Aorta (tissue), 5 donors: Measurements from ENCODE around the gene FBXL19. TPM values are rescaled to one million over a fixed set of nuclear protein-coding genes. Genes with fewer than 3 reads are reported as not detected.

Source experiments
- ATAC-seq: fragments of 200-7000 bp; cut with Tn5 transposase; one replicate; pipeline ENCODE4 v1.9.1; 2022; ENCODE audit warnings: moderate library complexity; ENCODE audit not compliant: low FRiP score
- DNase-seq, 2 donors: peaks; one replicate each; pipeline ENCODE4 v3.0.0-alpha.2; 2020
- H3K27ac ChIP-seq, 2 donors: one replicate each; pipeline ENCODE4 v1.5.1; 2013; ENCODE audit warnings: low read length in 2 of 2, mild to moderate bottlenecking in 2 of 2, moderate library complexity in 2 of 2, control low read depth in 1 of 2, inconsistent platforms in 1 of 2, low read depth in 1 of 2
- H3K27me3 ChIP-seq, 2 donors: one replicate each; pipeline ENCODE4 v1.6.1; 2013; ENCODE audit warnings: control low read depth in 1 of 2, low read length in 1 of 2, mild to moderate bottlenecking in 1 of 2, moderate library complexity in 1 of 2; ENCODE audit not compliant: insufficient read depth in 2 of 2, control insufficient read depth in 1 of 2
- H3K36me3 ChIP-seq, 2 donors: one replicate each; pipeline ENCODE4 v1.6.1; 2013; ENCODE audit warnings: control low read depth in 1 of 2, low read length in 1 of 2, mild to moderate bottlenecking in 1 of 2; ENCODE audit not compliant: insufficient read depth in 2 of 2, control insufficient read depth in 1 of 2
- H3K4me1 ChIP-seq, 2 donors: one replicate each; pipeline ENCODE4 v1.6.1; 2013; ENCODE audit warnings: low read length in 2 of 2, control low read depth in 1 of 2, mild to moderate bottlenecking in 1 of 2, moderate library complexity in 1 of 2; ENCODE audit not compliant: insufficient read depth in 2 of 2, control insufficient read depth in 1 of 2
- H3K4me3 ChIP-seq, 2 donors: one replicate each; pipeline ENCODE4 v1.5.1; 2013; ENCODE audit warnings: low read length in 2 of 2, control low read depth in 1 of 2, mild to moderate bottlenecking in 1 of 2
- H3K9me3 ChIP-seq: one replicate; pipeline ENCODE4 v1.6.1; 2013; ENCODE audit warnings: mild to moderate bottlenecking, low read length; ENCODE audit not compliant: control insufficient read depth
- WGBS, 2 donors: extraction: QIAGEN DNeasy Blood & Tissue Kit; methylation state at CpG; one replicate each; pipeline ENCODE4 v1.1.7; 2013; 5-methylcytosine and 5-hydroxymethylcytosine counted together
- intact Hi-C, 2 donors: fragments of 100-400 bp; cut with DNase I; formaldehyde crosslinking; loops; one replicate each; pipeline versions ENCODE4 v1.14.2 to v1.15.0; 2022
- polyA plus RNA-seq, 2 donors: library from polyadenylated mRNA; stranded (reverse); fragments of 200-250 nt; gene quantifications; one replicate each; pipeline ENCODE4 v1.2.3, GENCODE V29; 2013
- total RNA-seq, 2 donors: library from RNA; stranded (reverse); fragmentation: NEBNext Ultra II Directional; extraction: Animal tissue kit (Norgen Biotek cat#: 25700); gene quantifications; one replicate each; pipeline ENCODE4 v1.2.1, GENCODE V29; 2021
- donor health status: healthy with polysubstance abuse.
- donor health status: Bipolar disorder and iron deficiency.
- donor health status: DM: no; HTN: no; CAD: no.
- donor health status: DM: no; HTN: no; CAD: no.
- donor health status: DM: yes; HTN: yes; CAD: no.

FBXL19 gene
- total and polyA plus RNA-seq, 4 donors = 4.3 to 22.7 (median 13.1) TPM

- Histone ChIP-seq H3K4me3 (no peak overlapping the region), H3K27me3 (no peaks in the 10 kb centered on the region), H3K4me1 (no peaks in the 10 kb centered on the region), H3K27ac (no peak overlapping the region), H3K9me3 (no peaks in the 10 kb centered on the region), H3K36me3 (peaks cover 0 to 4% of the 10 kb centered on the region in 2 donors)
- 93% methylated on average over 14 of the region's 14 CpGs for WGBS, 2 donors
- intact Hi-C loops = loop anchor here (5.0 to 10.0 kb wide), 3 partner anchors 94 to 886 kb away; partner anchors contain the start of genes ZNF646 (in 1 of the 2) and ZNF668 (in 1 of the 2)
- DNase-seq = no peak
- ATAC-seq = no peak
Observed at GRCh38 chr16:30980959-30981358, 57.6 kb downstream of the FBXL19 start.

DNA sequence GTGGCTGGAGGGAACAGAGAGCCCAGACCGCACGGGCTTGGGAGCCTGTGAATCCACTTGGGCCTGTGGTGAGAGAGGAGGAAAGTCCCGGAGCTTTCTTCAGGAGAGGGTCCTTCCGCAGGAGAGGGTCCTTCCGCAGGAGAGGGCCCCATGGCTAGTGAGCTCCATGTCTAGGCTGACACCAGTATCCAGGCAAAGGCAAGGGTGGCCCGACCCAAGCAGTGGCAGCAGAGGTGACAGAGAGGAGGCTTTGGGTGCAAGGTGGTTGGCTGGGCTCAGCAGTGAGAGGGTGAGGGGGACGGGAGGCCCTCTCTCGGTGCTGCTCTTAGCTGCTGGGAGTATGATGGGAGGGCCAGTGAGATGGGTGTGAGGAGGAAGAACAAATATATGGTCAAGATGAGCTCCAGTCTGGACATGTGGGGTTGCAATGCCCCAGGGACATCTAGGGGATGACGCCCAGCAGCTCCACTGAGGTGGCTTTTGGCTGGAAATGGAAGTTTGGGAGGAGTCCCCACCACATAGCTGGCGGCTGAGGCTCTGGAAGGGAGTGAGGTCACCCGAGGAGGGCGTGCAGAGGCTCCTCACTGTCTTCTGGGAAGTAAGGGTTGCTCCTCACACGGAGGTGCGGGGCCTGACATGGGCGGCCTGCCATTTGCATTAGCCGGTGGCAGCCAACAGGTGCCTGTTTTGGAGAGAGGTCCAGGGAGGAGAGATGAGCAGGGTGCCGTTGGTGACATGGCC is 59.3 kb downstream of the FBXL19 start:
- Histone ChIP-seq H3K36me3 (peaks cover 0 to 4% of the 10 kb centered on the region in 2 donors), H3K4me1 (no peaks in the 10 kb centered on the region), H3K27ac (no peak overlapping the region), H3K9me3 (no peaks in the 10 kb centered on the region), H3K27me3 (no peaks in the 10 kb centered on the region), H3K4me3 (no peak overlapping the region)
- intact Hi-C loops = loop anchor here (5.0 to 10.0 kb wide), 3 partner anchors 92 to 885 kb away; partner anchors contain the start of genes ZNF646 (in 1 of the 2) and ZNF668 (in 1 of the 2)
- no peak for ATAC-seq
- no peak for DNase-seq
- WGBS, 2 donors = 77 to 80% methylated on average over 17 of the region's 17 CpGs

DNA sequence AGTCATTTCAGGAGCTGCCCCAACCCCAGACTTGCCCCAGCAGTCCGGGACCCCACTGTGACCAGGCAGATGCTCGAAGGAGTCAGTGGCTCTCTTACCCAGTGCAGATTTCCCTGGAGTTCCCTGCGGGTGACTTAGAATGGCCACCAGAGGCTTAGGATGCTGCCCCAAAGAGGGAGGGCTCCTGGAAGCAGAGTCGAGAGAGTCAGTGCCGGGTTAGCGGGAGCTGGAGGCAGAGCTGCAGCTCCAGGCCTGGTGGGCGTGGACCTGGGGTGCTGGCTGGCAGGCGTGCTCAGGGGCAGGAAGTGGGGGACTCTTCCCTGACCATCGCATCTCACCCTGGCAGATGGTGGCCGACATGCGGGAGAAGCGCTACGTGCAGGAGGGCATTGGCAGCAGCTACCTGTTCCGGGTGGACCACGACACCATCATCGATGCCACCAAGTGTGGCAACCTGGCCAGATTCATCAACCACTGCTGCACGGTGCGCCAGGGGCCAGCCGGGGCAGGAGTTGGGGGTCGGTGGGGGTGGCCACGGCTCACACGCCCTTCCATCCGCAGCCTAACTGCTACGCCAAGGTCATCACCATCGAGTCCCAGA is 60.0 kb downstream of the FBXL19 start:
- intact Hi-C loops = loop anchor here (5.0 to 10.0 kb wide), 3 partner anchors 91 to 884 kb away; partner anchors contain the start of genes ZNF646 (in 1 of the 2) and ZNF668 (in 1 of the 2)
- ATAC-seq = no peak
- WGBS, 2 donors = 79 to 80% methylated on average over 25 of the region's 25 CpGs
- H3K4me3 ChIP-seq = no peak overlapping the region
- H3K9me3 ChIP-seq = no peaks in the 10 kb centered on the region
- H3K36me3 ChIP-seq = peaks cover 0 to 4% of the 10 kb centered on the region in 2 donors
- H3K27me3 ChIP-seq = no peaks in the 10 kb centered on the region
- DNase-seq = peak in 1 of 2 donors; percentile 69
- H3K4me1 ChIP-seq = no peaks in the 10 kb centered on the region
- no peak overlapping the region for H3K27ac ChIP-seq

GRCh38 chr16:30983898-30984610 is 60.7 kb downstream of the FBXL19 start:
- Histone ChIP-seq H3K27me3 (no peaks in the 10 kb centered on the region), H3K4me3 (no peak overlapping the region), H3K9me3 (no peaks in the 10 kb centered on the region), H3K27ac (no peak overlapping the region), H3K4me1 (no peaks in the 10 kb centered on the region), H3K36me3 (peaks cover 0 to 4% of the 10 kb centered on the region in 2 donors)
- 77 to 79% methylated on average over 14 of the region's 14 CpGs for WGBS, 2 donors
- ATAC-seq (no peak), DNase-seq (no peak)
- intact Hi-C loops = loop anchor here (2.0 to 10.0 kb wide), 4 partner anchors 91 to 883 kb away; partner anchors contain the start of genes ZNF646 (in 1 of the 2), ZNF668 (in 1 of the 2) and ZNF843 (in 1 of the 2)

DNA sequence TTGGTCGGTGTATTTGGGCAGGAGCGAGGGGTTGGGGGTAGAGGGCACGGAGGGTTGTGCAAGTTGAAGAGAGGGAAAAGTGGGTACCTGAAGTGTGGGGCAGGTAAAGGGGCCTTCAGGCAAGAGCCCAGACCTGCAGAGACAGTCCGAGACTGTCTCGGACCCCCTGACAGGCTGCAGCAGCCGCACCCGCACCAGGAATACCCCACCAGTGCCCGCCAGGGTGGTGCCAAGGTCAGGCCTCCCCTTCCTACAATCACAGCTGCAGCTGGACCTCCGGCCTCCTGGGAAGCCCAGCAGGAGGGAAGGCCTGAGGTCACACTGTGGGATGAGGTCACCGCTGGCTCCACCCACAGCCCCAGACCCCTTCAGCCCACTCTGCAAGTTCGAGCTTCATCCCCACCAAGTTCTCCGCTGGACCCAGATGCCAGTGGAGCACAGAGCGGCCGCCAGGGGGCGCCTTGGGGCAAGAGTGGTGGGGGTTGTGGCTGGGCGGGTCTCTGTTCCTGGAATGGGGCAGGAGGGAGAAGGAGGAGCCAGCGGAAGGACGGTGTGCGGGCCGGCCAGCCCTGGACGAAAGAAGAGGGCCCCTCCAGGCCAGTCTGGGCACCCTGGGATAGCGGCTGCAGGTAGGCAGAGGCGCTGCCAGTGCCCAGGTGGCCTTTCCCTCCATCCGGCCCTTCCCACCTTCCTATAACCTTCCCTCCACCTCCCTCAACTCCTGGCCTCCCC is 61.5 kb downstream of the FBXL19 start, which contains the start of gene HSD3B7:
HSD3B7 (plus strand) TSS at position 539 of the 732 bp plus-strand sequence. CDS start 452 bp downstream, outside the sequence.
- peaks cover 0 to 4% of the 10 kb centered on the region in 2 donors for H3K36me3 ChIP-seq
- H3K27me3 ChIP-seq = no peaks in the 10 kb centered on the region
- no peaks in the 10 kb centered on the region for H3K9me3 ChIP-seq
- WGBS, 2 donors = 25 to 36% methylated on average over 16 to 24 of the region's 24 CpGs
- ATAC-seq (peak; percentile 94), DNase-seq (peak; percentile 94 to 98)
- no peaks in the 10 kb centered on the region for H3K4me1 ChIP-seq
- intact Hi-C loops = loop anchor here (1.0 to 10.0 kb wide), 7 partner anchors 52 to 882 kb away; partner anchors contain the start of genes VKORC1 (in 1 of the 2), ZNF646 (in 1 of the 2), ZNF668 (in 1 of the 2) and ZNF843 (in 1 of the 2)
- peak within 1 kb of the TSS in 1 of 2 donors; percentile 18 for H3K4me3 ChIP-seq
- no peak within 1 kb of the TSS for H3K27ac ChIP-seq

GRCh38 chr16:30985401-30986128 is 62.2 kb downstream of the FBXL19 start:
- H3K27ac ChIP-seq = no peak overlapping the region
- no peaks in the 10 kb centered on the region for H3K4me1 ChIP-seq
- H3K4me3 ChIP-seq = peak overlapping the region in 1 of 2 donors; percentile 18
- intact Hi-C loops = loop anchor here (1.0 to 10.0 kb wide), 7 partner anchors 52 to 882 kb away; partner anchors contain the start of genes VKORC1 (in 1 of the 2), ZNF646 (in 1 of the 2), ZNF668 (in 1 of the 2) and ZNF843 (in 1 of the 2)
- H3K36me3 ChIP-seq = peaks cover 0 to 3% of the 10 kb centered on the region in 2 donors
- ATAC-seq (peak; percentile 20), DNase-seq (peak in 1 of 2 donors; percentile 82)
- WGBS, 2 donors = 46 to 49% methylated on average over 20 of the region's 20 CpGs
- no peaks in the 10 kb centered on the region for H3K27me3 ChIP-seq
- no peaks in the 10 kb centered on the region for H3K9me3 ChIP-seq

GRCh38 chr16:30986129-30986991 is 63.0 kb downstream of the FBXL19 start:
- H3K27me3 ChIP-seq = no peaks in the 10 kb centered on the region
- H3K27ac ChIP-seq = no peak overlapping the region
- H3K36me3 ChIP-seq = no peaks in the 10 kb centered on the region
- 91 to 95% methylated on average over 29 of the region's 29 CpGs for WGBS, 2 donors
- no peaks in the 10 kb centered on the region for H3K4me1 ChIP-seq
- no peaks in the 10 kb centered on the region for H3K9me3 ChIP-seq
- no peak overlapping the region for H3K4me3 ChIP-seq
- DNase-seq (peak in 1 of 2 donors; percentile 70), ATAC-seq (no peak)
- intact Hi-C loops = loop anchor here (5.0 to 10.0 kb wide), 5 partner anchors 51 to 881 kb away; partner anchors contain the start of genes VKORC1 (in 1 of the 2), ZNF646 (in 1 of the 2) and ZNF668 (in 1 of the 2)
